ENCODE results near the gene OCA2.

OCA2 gene

DNA sequence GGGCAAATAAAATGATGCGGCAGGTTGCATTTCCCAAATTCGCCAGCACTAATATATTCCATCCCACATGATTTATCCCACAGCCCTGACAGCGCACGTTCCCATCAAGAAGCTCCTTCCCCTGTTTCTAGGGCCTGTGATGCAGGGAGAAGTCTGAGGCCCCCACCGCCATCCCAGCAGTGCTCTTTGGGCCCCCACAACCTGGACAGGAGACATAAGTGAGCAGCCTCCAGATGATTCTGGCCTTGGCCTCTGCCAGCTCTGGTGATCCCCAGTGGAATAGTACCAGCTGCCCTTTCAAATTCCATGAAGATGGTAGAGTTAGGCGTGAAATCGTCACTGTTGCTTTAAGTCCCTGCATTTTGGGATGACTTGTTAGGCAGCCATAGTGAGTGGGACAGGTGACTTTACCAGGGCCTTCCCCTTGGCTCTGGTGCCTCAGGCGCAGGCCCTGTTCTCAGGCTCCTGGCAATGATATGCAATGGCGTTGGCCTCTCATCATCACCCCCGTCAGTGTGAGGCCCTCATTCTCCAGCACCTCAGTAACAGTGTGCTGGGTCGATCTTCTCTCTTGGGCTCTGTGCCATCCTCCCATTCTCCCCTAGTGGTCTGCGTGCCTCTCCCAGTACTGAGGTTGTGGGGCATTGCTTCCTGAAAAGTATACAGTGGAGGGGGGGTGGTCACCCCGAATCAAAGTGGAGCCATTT lies 263.7 kb downstream of the OCA2 start:
- DNase-seq, result no peak

DNA sequence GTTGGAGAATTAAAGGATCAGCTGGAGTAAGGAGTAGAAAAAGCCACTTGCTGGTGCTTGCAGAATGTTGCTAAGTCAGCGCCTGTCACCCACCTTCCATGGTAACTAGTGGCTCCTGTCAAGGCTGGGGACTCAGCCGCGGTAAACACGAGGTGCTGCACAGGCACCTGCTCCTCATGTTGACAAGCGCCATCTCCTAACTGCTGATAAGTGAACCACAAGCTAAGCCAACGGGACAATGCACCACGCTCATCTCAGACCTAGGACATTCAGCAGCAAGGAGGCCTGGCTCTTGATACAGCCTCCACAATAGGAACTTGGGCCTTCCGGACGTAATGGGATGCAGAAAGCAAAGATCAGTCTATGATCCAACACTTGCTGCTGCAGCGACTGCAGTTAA lies 264.4 kb downstream of the OCA2 start:
- no peak for DNase-seq

DNA sequence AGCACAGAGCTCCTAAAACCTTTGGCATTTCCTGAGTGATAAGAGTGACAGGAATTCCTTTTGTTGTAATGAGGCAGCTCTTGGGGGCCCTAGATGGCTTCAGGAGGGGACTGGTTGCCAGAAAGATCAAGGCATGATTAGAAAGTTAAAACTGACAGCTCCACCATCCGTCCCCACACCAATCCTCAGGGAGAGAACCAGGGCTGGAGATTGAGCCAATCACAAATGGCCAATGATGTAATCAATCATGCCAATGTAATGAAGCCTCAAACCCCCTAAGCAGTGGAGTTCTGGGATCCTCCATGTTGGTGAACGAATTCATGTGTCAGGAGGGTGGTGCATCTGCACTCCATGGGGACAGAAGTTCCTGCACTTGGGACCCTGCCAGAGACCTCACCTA lies 265.1 kb downstream of the OCA2 start:
- no peak for DNase-seq

DNA sequence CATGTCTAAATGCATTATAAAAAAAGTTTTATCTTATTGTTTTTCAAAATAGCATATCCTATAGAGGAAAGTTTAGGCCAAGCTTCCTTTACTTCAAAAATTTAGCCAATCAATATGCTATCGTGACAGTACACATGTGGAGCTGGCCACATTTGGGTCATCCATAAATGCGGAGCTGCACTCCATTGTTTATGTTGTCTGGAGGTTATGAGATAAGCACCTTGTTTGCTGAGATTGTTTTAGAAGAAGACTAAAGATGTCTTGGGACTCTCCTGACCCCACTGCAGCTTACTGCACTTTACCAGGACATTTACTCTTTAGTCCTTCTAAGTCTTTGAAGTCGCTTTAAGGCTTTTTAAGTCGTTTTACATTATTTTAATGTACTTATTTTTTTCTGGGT lies 265.9 kb downstream of the OCA2 start:
- DNase-seq, result no peak

DNA sequence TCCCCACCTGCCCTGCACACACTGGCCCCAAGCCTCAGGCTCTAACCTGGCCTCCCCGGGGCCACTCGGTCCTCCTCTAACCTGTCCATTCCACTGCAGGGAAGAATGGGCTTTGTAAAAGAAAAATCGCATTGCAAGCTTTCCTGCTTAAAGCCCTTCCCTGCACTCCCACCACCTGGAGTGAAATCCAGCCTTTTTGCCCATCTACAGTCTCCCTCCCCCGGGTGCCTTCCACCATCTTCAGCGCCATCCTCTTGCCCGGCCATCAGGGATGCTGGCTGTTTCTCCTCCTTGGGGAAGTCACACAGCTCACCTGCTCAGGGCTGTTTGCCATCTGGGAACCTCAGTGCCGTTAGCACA lies 266.9 kb downstream of the OCA2 start:
- DNase-seq, result no peak

DNA sequence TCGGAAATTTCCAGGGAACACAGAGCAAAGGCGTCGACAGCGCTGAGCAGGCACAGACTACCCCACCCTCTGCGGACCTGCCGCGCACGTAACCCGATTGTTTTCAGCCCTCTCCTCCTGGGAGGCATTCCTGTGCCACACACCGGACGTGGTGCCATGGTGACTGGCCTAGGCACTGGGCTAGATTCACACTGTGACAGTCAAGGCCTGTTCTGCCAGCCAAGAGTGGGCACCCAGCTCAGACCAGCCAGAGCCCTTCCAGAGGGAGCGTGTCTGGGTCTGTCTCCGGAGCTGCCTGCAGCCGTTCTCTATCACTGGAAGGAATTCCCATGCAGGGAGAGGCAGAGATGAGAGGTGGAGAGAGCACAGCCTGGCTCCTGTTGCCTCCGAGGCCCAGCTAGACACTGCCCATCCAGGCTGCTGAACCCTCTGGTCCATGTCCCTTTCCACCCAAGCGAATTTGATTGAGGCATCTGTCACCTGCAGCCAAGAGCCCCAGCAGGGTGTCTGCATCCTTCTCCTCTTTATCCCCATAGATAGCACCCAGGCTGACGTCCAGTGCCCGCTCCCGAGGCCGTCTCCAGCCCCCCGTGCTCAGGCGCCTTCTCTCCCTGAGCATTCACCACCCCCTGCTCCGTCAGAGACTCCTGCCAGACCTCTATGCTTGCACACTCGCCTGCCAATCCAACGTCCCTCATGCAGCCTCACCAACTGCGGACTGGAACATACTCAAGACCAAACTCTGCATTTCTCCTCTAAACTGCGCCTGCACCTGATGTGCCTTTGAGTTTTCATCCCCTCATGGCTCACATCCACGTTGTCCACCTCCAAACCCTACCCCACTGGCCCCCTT lies 267.5 kb downstream of the OCA2 start:
- DNase-seq, result no peak

DNA sequence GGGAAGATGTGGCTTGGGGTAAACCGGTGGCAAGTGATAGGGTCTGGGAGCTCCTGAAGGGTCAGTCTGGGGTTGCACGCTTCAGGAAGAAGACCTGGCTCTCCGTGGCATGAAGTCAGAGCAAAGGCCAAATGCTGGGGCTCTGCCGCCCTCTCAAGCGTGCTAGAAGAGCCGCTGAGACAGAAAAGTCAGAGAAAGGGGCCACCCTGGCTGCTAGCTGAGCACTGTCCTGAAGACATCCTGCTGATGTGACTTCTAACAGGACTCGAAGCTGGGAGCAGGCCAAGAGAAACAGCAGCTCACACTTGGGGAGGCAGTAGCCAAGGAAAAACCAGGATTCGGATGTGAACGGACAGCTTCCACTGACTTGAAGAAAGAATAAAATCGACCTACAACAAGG lies 270.4 kb downstream of the OCA2 start:
- no peak for DNase-seq

DNA sequence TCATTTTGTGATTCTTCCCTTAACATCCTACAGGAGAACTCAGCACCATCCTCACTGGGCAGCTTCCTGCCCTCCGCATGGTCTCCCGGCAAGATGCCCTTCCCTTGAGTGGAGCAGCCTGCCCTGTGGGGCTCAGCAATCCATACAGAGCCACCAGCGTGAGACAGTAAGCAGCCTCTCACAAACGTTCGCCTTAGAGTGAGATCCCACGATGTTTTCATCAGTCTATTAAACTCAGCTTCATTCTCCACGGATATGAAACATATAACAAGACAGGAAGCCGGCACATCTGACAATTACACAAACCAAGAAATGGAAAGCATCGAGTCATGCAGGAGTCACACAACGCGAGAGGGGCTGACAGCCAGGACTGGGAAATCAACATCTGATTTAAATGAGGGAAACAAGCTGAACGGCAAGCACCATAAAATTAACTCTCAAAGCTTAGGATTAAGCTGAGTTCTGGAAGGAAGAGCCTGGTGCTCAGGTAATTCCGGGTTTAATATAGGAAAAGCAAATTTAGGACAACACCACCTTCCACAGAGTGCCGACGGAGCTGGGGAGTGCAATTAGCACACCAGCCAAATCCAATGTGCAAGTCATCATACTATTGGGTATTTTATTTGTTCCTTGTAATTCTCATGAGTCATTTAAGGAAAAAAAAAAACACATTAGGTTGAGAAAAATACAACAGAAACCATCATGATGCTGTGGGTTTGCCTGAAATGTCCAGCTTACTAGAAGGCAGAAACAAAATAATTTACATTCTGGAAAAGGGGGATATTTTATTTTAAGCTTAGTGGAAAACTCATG lies 272.0 kb downstream of the OCA2 start:
- no peak for DNase-seq

DNA sequence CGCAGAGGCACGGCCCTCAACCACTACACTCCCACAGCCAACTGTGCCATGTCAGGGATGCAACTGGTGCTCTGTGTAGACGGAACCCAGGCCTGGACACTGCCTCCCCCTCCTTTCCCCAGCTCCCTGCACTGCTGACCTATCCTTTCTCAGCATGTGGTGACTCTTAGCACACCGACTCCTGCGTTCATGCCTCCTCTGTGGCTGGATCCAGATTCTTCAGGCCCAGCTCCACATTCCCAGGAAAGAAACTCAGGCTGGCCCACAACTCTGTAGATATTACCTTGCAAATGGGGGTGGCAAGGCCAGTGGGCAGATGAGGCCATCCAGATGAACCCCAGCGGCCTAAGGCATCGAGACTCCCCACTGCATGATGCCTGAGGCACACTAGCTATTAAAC lies 272.7 kb downstream of the OCA2 start:
- no peak for DNase-seq

DNA sequence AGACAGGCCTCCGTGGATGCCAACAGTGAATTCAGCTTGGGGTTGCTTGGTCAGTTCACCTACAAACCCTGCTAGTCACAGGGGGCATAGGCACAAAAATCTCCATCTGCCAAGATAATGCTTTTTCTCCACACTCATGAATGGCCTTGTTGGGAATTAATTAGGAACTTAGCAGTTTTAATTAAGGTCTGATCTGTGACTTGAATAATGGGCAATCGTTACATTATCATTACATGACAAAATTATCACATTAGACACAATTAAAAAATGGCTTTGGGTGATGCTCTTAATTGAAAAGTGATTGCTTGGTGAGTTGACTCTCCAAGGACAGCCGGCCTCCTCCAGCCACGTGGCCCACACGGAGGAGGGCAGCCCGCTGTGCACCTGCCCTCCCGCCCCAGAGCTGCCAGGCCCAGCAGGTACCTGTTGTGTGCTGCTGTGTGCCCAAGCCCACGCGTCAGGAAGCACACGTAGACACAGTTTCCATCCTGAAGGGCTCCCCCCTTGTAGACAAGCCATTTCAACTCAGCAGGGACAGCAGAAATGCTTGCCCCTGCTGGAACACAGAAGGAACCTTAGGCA lies 274.2 kb downstream of the OCA2 start:
- DNase-seq, result no peak

DNA sequence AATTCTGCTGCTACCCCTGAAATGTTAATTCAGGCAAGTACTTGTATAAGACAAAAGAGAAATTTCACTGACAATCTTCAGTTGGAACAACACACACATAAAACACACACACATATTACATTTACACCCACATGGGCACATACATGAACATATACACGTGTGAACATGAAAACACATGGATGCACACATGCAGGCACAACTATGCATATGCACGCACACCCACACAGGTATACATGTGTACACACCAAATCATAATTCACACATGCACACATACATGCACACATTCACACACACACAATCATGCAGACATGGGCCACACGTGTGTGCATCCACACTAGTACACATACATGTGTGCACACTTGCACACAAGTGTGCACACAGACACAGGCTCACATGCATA lies 277.8 kb downstream of the OCA2 start:
- no peak for DNase-seq

DNA sequence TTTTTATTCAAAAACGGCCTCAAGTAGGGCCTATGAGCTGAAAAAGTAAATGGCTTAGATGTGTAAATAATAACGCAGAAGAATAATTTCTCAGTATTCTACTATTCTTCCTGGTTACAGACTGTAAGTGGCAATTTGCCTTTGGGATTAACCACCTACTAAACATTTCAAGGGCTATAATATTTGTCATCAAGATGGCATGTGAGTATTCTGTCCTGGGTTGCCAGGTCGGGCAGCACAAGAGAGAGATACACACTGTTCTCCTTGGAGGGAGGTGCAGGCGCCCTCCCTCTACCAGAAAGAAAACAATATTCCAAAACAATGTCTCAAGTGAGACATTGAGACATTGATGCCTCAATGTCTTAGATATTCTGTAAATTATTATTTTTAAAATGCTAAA lies 278.4 kb downstream of the OCA2 start:
- no peak for DNase-seq

DNA sequence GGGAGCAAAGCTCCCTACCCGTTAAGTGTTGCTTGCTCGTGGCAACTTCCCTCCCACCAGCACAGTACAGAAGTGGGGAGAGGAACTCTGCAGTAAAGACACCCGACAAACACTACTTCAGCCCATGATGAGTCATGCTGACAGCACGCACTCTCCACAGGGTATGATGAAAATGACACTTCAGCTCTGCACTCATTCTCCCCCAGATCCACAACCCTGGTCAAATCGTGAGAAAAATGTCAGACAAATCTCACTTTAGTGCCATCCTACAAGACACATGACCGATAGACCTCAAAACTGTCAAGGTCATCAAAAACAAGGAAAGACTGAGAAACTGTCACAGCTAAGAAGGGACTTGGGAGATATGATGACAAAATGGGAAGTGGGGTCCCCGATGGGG lies 278.9 kb downstream of the OCA2 start:
- DNase-seq, result no peak

DNA sequence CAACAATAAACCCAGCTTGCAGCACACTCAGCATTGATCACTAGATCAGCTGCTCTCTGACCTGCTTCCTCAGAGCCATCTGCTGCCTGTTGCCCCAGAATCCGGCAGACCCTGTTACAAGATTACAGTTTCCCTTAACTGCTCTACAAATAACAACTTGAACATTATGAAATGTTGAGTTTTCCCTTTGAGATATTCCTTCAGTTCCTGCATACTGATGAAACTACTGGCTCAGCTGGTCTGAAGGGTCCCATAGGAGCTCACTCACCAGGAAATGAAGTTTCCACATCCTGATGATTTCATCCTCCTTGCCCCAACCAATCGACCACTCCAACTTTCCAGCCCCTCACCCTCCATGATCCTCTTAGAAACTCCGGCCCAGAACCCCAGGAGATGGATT lies 281.9 kb downstream of the OCA2 start:
- DNase-seq, result no peak

DNA sequence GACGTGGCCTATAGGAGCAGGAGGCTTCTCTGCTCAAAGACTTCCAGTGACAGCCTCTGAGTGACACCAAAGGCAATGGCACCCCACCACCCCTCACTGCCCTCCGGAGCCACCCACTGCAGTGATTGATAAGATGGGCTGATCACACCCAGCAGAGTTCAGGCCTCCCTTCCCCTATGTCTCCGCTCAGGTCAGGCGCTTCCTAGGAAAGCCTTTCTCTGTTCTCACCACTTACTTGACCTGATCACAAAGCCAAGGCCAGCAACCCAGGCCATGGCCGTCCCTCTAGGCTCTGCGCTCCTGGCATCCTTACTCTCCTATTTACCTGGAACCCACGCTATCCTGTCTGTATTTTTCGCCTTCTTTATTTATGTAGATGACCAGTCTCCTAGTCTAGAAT lies 282.3 kb downstream of the OCA2 start:
- DNase-seq, result no peak

DNA sequence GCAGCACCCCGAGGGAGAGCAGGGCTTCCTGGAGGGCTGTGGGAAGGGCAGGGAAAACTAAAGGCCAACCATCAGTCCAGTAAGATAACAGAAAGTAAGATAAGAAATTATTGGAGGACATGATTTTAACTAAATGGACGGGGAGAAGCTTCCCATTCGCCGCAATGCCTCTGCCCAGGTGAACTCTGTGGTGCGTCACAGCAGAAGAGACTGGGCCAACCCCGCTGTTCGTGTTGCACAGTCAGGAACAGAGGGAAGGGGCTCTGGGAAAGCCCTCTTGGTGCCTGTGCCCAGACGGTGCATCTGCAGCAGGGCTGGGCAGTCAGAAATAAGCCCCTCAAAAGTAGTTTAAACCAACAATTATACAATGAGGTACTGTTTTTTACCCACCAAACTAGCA lies 284.1 kb downstream of the OCA2 start:
- DNase-seq, result no peak

DNA sequence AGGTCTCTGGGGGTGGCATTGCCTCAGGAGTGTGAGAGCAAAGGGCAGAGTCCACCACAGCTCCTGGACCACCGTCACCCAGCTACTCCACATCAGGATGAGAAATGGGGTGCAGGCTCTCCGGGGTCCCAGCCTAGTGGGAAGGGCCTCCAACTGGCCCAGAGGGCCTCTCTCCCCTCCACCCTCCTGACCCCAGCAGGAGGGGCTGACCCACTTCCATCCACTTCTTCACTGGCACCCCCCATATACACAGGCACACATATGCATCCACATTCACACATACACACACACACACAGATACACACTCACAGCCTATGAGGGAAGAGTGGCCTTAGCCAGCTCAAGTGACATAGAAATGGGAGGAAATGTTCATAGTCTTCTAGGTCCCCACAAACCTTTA lies 286.0 kb downstream of the OCA2 start:
- no peak for DNase-seq

DNA sequence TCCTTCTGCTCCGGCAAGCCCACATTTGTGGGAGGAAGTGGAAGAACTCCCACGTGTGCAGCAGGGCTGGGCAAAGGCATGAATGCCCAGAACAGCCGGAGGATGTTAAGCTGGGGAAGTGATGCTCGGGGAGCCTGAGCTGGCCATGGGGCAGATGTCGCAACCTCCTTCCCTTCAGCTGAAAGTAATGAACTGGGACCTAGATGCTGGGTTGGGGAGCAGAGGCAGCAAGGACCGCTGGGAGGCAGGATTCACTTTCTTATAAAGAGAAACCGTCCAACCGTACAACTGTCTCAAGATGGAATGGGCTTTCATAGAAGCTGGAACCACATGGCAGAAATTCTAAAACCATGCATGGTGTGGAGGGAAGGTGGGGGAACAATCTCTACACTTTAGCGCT lies 290.9 kb downstream of the OCA2 start:
- no peak for DNase-seq

DNA sequence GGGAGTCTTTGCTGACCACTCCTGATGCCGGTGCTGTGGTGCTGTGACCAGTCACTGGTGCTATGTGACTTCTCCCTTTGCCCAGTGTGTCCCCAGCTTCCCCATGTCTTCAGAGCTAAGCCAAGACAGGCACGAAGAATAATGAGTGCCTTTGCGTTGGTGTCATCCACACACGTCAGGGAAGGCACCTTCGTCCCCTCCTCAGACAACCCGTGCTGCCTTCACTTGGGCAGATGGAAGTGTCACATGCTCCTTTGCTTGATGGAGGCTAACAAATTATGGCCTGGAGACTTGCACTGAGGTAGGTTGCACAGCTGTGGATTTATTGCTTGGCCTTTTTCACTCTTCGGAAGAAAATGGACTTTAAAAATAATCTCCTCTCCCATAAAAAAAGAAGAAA lies 291.8 kb downstream of the OCA2 start:
- DNase-seq, result no peak

DNA sequence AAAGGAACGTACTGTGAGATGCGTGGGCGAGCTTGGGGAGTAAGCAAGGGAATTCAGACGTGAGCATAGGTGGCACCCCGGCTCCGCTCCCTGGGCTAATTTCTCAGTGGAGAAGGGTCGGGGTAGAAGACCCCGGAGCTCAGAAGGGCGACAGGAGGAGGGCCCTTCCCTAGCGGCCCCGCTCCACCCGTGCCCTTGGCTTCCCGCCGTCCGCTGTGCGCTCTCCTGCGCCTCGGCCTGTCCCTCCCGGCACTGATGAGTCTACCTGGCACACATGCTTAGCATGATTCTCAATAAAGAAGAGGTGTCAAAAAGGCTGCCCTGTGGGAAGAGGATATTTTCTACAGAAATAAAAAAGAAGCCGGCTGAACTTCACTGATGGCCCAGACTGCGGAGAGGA lies 292.7 kb downstream of the OCA2 start:
- no peak for DNase-seq

DNA sequence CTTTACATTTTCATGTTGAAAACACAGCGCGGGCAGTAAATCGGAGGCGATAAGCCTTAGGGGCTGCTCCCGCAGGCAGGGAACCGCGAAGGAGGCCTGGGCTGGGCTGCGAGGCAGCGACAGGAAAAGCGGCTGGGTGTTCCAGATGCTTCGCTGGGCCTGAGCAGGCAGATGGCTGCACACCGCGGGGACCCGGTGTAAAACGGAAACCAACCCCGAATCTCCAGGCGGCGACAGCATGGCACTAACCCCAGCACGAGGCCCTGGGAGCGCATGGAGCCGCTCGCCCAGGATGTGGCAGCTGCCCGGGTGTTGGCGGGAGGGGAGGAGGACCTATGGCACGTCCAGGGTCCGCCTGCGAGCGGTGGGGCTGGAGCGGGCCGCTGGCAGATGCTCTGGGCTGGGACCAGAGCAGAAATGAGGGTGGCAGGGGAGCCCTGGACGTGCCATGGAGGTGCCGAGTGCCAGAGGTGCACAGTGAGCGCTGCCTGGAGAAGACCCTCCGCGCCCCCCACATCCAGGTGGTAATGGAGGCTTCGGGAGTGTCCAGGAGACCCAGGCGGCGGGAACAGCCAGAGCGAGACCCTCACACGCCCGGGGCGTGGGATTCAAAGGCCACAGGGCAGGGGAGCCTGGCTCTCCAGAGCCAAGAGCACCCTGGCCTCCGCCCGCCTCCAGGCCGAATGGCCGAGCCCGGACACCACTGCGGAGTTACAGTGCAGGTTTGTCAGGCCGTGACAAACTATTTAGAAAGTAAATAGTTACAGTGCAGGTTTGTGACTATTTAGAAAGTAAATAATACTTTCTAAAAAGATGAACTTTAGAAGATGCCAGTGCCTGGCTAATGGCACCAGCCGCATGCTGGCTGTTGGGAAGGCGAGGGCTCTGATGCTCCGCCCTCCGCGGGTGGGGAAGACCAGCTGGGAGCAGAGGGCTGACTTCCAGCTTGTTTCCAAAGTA lies 293.6 kb downstream of the OCA2 start:
- no peak for DNase-seq

DNA sequence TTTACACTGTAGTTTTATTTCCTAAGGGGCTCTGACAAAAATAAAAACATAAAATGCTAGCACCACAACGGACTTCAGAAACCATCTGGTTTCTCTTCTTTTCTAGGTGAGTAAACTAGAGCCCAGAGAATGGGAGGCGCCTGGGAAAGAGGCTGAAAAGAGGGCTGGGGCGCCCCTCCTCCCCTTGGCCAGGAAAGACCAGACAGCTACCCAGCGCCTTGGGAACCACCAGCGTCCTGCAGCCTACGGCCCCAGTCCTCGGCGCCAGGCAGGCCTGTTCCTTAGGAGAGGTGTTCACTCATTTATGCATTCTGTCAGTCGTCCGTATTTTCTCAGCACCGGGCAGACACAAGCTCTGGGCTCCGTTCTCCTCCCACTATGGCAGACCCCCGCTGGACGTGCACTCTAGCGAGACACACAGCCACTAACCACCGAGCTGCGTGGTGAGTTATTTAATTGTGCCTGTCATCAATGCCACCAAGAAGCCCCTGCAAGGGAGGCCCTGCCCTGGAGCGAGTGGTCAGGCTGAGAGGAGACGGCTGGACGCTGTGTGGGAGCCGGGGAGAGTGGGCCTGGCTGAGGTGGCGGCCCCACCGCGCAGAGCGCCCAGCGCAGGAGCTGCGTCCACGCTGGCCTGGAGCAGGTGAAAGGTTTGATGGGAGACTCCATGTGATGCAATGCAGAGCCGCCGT lies 294.4 kb downstream of the OCA2 start:
- no peak for DNase-seq

Measured in NCI-H2029 treated with DMSO at 0.1 percent for 48 hours (cell line).